Esophagus squamous epithelium (tissue), 4 donors: Measurements from ENCODE around the gene TMEM163.

Experiments used
- POLR2A ChIP-seq, 4 donors: fragments of 450-650 bp; IDR thresholded peaks; one replicate each; pipeline ENCODE4 v1.6.1; 2017; ENCODE audit warnings: antibody characterized with exemption in 4 of 4, mild to moderate bottlenecking in 4 of 4, moderate library complexity in 3 of 4
- TF ChIP-seq, protein P1 (sequence below), 6 experiments: fragments of 450-650 bp in 4 of 6; fragments of 200-600 bp in 2 of 6; sonication (generic) in 2 of 6; IDR thresholded peaks; one replicate each; pipeline ENCODE4 v1.5.1; 2016 to 2019; ENCODE audit warnings: antibody characterized with exemption in 6 of 6, mild to moderate bottlenecking in 4 of 6, moderate library complexity in 4 of 6

GRCh38 chr2:134501476-134502091, 217.2 kb downstream of the TMEM163 start:
- TF ChIP-seq, protein P1, sequence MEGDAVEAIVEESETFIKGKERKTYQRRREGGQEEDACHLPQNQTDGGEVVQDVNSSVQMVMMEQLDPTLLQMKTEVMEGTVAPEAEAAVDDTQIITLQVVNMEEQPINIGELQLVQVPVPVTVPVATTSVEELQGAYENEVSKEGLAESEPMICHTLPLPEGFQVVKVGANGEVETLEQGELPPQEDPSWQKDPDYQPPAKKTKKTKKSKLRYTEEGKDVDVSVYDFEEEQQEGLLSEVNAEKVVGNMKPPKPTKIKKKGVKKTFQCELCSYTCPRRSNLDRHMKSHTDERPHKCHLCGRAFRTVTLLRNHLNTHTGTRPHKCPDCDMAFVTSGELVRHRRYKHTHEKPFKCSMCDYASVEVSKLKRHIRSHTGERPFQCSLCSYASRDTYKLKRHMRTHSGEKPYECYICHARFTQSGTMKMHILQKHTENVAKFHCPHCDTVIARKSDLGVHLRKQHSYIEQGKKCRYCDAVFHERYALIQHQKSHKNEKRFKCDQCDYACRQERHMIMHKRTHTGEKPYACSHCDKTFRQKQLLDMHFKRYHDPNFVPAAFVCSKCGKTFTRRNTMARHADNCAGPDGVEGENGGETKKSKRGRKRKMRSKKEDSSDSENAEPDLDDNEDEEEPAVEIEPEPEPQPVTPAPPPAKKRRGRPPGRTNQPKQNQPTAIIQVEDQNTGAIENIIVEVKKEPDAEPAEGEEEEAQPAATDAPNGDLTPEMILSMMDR (IDR thresholded peaks at IDR 0.05): no peak
- no peak for TF ChIP-seq POLR2A (IDR thresholded peaks at IDR 0.05)
